Measurements from ENCODE around the gene AIF1L. TPM values are rescaled to one million over a fixed set of nuclear protein-coding genes. Genes with fewer than 3 reads are reported as not detected.

AIF1L gene
- total RNA-seq (2022; extraction: Qiagen RNA extraction), result 1.4 to 1.6 TPM (median 1.5 TPM) in 5 replicates

DNA sequence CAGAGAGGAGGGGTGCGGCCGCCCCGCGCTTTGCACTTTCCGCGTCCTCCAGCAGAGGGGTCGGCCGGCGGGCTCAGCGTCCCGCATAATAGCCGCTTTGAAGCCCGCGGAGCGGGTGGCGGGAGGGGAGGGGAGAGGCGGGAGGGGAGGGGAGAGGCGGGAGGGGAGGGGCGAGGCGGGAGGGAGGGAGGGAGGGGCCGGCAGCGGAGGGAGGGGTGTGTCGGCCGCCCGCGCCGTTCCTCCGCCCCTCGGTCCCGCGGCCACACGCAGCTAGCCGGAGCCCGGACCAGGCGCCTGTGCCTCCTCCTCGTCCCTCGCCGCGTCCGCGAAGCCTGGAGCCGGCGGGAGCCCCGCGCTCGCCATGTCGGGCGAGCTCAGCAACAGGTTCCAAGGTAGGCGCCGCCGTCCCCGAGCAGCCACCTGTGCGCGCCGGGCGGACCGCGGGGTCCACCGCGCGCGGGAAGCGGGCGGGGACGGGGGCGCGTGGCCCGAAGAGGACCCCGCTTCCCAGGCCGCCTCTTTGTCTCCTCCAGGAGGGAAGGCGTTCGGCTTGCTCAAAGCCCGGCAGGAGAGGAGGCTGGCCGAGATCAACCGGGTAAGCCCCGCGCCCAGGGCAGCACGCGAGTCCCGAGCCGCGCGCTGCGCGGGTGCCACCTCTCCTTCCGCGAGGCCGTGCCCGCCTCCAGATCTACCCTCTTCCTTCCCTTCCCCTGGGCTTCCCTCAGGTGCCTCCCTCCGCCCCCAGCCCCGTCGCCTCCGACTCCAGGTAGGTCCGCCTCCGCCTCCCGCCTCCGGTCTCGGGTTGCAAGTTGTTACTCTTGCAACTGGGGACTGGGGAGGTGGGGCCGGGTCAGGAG lies at the start of gene AIF1L:
TSS of gene AIF1L (plus strand) at position 263 of the 857 bp plus-strand sequence. CDS start at position 362, 99 bp downstream.

DNA sequence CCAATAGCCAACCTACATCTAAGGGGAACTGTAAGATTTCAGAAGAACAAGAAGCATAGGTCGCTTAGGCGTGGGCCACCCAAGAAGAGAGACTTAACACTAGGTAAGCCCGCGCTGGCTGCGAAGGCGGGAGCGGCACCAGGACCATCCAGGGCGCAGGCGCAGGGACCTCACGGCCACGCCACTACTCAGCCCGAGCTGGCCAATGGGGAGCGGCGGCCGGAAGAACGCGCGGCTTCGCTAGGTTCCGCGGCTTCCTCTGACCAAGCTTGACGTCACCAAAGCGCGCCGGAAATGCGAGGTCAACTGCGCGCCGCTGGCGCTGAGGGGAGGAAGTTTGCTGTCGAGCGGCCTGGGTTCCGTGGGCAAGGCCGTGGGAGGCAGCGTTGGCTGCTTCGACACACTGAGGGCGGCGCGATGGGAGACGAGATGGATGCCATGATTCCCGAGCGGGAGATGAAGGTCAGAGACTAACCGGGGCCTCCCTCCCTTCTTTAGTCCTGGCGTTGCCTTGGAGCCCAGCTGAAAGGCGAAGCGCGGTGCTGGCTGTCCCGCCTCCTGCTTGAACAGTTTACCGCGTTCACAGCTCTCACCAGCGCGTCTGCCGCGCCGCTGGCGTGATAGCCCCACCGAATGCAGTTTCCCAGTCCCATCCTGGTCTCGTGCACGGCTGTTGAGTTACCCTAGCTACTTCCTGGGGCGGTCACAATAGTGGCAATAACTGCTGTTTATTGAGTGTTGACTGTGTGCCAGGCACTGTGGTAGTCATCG lies 29.1 kb downstream of the AIF1L start, which contains the start of gene NUP214:
TSS of gene NUP214 (plus strand) at position 299 of the 771 bp plus-strand sequence. CDS start at position 418, 119 bp downstream.

Other genes starting within 250 kb of the AIF1L start
- gene QRFP, start 199.7 kb upstream of the AIF1L start, total RNA-seq (2022; extraction: Qiagen RNA extraction), result not detected in 5 replicates
- gene FIBCD1, start 157.3 kb upstream of the AIF1L start, total RNA-seq (2022; extraction: Qiagen RNA extraction), result 6.5 to 15.1 TPM (median 12.4 TPM) in 5 replicates
- 1.4 to 2.7 TPM (median 2.1 TPM) in 5 replicates for gene LAMC3, start 87.4 kb upstream of the AIF1L start, total RNA-seq (2022; extraction: Qiagen RNA extraction)
- gene NUP214, start 29.1 kb downstream of the AIF1L start, total RNA-seq (2022; extraction: Qiagen RNA extraction), result 23.3 to 28.0 TPM (median 25.2 TPM) in 5 replicates
- gene FAM78A, start 180.0 kb downstream of the AIF1L start, total RNA-seq (2022; extraction: Qiagen RNA extraction), result 0.32 to 0.69 TPM (median 0.42 TPM) in 5 replicates
- gene PLPP7, start 193.2 kb downstream of the AIF1L start, total RNA-seq (2022; extraction: Qiagen RNA extraction), result 0.07 to 0.08 TPM in 2 of 5 replicates, not detected in the others

Measured in A549 treated with CORT108297 at 1 μM for 4 hours (cell line).